Spleen (tissue), 7 donors: ENCODE data around the gene KCNJ14.

Experiments used
- POLR2A ChIP-seq, 3 donors: fragments of 450-650 bp; IDR thresholded peaks; one replicate each; pipeline ENCODE4 v1.5.1; 2017; ENCODE audit warnings: antibody characterized with exemption in 3 of 3, mild to moderate bottlenecking in 1 of 3
- POLR2AphosphoS5 ChIP-seq, 3 donors: sonication (generic); formaldehyde crosslinking; IDR thresholded peaks; one replicate each; pipeline ENCODE4 v1.5.1; 2017; ENCODE audit warnings: antibody characterized with exemption in 3 of 3
- TF ChIP-seq, protein P1 (sequence below), 11 experiments: fragments of 200-600 bp in 7 of 11; fragments of 450-650 bp in 4 of 11; sonication (generic) in 4 of 11; IDR thresholded peaks in 8 of 11; conservative IDR thresholded peaks in 3 of 11; 1 replicate in 7 of 11; 2 replicates in 4 of 11; pipeline versions ENCODE4 v1.4.0 to v1.8.0; 2016 to 2021; ENCODE audit warnings: antibody characterized with exemption in 11 of 11, inconsistent platforms in 4 of 11, mild to moderate bottlenecking in 1 of 11
- donor health status: DM: no; HTN: no; CAD: no; lungs with moderate emphysema.
- donor health status: DM: no; HTN: no; CAD: no.
- donor health status: DM: no; HTN: no; CAD: no.

DNA sequence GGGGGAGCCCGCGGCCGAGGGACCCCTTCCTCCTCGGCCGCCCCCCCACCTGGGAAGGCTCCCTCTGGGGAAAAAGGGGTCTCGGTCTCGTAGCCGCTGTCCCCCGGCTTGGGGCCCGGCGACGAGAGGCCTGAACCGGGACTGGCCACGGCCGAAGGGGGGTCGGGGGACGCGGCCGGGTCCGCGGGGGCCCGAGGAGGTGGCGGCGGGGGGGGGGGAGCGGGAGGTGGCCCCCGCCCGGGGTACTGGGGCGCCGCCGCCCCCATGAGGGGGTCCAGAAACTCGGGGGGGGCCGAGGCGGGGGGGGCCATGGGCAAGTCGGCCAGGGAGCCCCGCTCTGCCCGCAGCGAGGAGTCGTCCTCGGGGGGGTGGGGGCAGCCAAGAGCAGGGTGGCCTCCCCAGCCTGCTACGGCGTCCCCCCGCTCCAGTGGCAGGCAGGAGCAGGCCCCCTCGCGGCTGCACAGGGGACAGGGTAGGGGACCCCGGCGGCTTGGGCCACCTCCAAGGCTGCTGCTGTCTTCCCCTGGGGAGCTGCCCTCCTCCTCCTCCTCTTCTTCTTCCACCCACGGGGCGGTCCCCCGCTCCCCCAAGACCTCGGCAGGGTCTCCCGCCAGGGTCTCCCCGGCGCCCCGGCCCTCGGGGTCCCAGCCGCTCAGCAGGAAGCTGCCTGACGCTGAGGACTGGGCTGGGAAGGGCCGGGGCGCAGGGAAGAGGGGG, 43.4 kb downstream of the KCNJ14 start:
- TF ChIP-seq POLR2A (IDR thresholded peaks at IDR 0.05) (no peak), POLR2AphosphoS5 (IDR thresholded peaks at IDR 0.05) (no peak)
- TF ChIP-seq, protein P1, sequence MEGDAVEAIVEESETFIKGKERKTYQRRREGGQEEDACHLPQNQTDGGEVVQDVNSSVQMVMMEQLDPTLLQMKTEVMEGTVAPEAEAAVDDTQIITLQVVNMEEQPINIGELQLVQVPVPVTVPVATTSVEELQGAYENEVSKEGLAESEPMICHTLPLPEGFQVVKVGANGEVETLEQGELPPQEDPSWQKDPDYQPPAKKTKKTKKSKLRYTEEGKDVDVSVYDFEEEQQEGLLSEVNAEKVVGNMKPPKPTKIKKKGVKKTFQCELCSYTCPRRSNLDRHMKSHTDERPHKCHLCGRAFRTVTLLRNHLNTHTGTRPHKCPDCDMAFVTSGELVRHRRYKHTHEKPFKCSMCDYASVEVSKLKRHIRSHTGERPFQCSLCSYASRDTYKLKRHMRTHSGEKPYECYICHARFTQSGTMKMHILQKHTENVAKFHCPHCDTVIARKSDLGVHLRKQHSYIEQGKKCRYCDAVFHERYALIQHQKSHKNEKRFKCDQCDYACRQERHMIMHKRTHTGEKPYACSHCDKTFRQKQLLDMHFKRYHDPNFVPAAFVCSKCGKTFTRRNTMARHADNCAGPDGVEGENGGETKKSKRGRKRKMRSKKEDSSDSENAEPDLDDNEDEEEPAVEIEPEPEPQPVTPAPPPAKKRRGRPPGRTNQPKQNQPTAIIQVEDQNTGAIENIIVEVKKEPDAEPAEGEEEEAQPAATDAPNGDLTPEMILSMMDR (IDR thresholded peaks at IDR 0.05 in 8 of 11, conservative IDR thresholded peaks at IDR 0.05 in 3 of 11): no peak
